Glutamatergic neuron (in vitro differentiated cells): ENCODE measurements around the gene PRPSAP2. TPM values are rescaled to one million over a fixed set of nuclear protein-coding genes. Genes with fewer than 3 reads are reported as not detected.
A peak's percentile ranks its signal among the peaks of the same experiment; 100 is the strongest.

Experiments
- DNase-seq: peaks from one replicate; pipeline ENCODE4 v3.0.0; 2022
- H3K27ac Mint-ChIP-seq: one replicate; pipeline ENCODE4 v1.8.0; 2020; ENCODE audit warnings: mild to moderate bottlenecking, mixed read lengths, inconsistent platforms; ENCODE audit not compliant: unreplicated experiment
- H3K27me3 Mint-ChIP-seq: one replicate; pipeline ENCODE4 v1.8.0; 2020; ENCODE audit warnings: mild to moderate bottlenecking, moderate library complexity, mixed read lengths, inconsistent platforms; ENCODE audit not compliant: unreplicated experiment
- H3K36me3 Mint-ChIP-seq: one replicate; pipeline ENCODE4 v1.8.0; 2020; ENCODE audit warnings: mild to moderate bottlenecking, mixed read lengths, inconsistent platforms; ENCODE audit not compliant: unreplicated experiment
- H3K4me1 Mint-ChIP-seq: one replicate; pipeline ENCODE4 v1.8.0; 2020; ENCODE audit warnings: mild to moderate bottlenecking, low read depth, mixed read lengths, inconsistent platforms; ENCODE audit not compliant: unreplicated experiment
- H3K4me3 Mint-ChIP-seq: one replicate; pipeline ENCODE4 v1.8.0; 2020; ENCODE audit warnings: mild to moderate bottlenecking, mixed read lengths, inconsistent platforms; ENCODE audit not compliant: unreplicated experiment
- H3K9me3 Mint-ChIP-seq: one replicate; pipeline ENCODE4 v1.8.0; 2020; ENCODE audit warnings: mild to moderate bottlenecking, moderate library complexity, mixed read lengths, inconsistent platforms; ENCODE audit not compliant: unreplicated experiment
- total RNA-seq: library from RNA; stranded (reverse); fragmentation: NEBNext Ultra II Directional; extraction: Animal tissue kit (Norgen Biotek cat#: 25700); gene quantifications from one replicate; pipeline ENCODE4 v1.2.1, GENCODE V29; 2021; ENCODE audit not compliant: unreplicated experiment
- TF ChIP-seq, protein P1 (sequence below): fragments of 200-600 bp; sonication (generic); IDR thresholded peaks from one replicate; pipeline ENCODE4 v1.5.0; 2021; ENCODE audit not compliant: partially characterized antibody, unreplicated experiment

PRPSAP2 gene
- total RNA-seq, 1 donor from 2014 or later, result 76.0 TPM

DNA sequence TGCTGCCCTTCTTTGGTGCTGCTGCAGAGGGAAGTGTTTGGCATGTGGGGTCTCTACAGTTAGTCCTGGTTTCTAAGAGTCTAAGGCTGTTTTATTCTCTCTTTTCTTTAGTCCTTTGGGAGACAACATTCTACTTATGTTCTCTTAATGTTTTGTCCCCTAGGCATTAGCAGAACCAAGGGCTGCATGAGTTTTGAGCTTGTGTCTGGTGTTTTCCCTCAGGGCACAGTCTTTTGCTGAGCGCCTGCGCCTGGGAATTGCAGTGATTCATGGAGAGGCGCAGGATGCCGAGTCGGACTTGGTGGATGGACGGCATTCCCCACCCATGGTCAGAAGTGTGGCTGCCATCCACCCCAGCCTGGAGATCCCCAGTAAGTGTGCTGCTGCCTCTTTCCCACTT lies 53.0 kb downstream of the PRPSAP2 start:
- peaks cover 5% of the 10 kb centered on the region for H3K27me3 Mint-ChIP-seq
- H3K36me3 Mint-ChIP-seq, result peaks cover 12% of the 10 kb centered on the region

DNA sequence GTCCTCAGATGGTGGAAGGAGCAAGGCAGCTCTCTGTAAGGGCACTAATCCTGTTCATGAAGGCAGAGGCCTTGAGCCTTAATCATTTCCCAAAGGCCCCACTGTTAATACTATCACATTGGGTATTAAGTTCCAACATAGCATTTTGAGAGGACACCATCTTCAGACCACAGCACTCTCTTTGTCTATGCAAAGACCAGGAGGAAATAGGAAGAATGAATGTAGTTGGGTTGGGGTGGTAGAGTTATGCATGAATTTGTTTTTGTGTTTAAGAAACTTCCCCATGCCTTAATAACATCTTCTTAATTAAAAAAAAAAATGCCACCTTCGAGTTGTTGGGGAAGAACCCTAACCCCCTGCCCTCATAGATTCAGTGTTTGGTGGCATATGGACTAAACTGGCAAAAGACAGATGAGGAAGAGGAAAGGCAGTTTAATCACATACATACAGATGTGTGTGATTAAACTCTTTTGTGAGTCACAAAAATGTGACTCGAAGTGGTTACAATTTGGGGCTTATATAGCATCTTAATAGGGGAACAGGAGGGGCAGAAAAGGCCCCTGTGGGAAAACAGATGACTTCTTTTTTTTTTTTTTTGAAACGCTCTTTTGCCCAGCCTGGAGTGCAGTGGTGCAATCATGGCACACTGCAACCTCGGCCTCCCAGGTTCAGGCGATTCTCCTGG lies 59.0 kb downstream of the PRPSAP2 start:
- Mint-ChIP-seq H3K36me3 (peaks cover 5% of the 10 kb centered on the region), H3K4me3 (peak overlapping the region; percentile 2), H3K27ac (no peak overlapping the region), H3K9me3 (no peaks in the 10 kb centered on the region), H3K27me3 (peaks cover 3% of the 10 kb centered on the region), H3K4me1 (peaks cover 3% of the 10 kb centered on the region)
- no peak for DNase-seq
- TF ChIP-seq, protein P1, sequence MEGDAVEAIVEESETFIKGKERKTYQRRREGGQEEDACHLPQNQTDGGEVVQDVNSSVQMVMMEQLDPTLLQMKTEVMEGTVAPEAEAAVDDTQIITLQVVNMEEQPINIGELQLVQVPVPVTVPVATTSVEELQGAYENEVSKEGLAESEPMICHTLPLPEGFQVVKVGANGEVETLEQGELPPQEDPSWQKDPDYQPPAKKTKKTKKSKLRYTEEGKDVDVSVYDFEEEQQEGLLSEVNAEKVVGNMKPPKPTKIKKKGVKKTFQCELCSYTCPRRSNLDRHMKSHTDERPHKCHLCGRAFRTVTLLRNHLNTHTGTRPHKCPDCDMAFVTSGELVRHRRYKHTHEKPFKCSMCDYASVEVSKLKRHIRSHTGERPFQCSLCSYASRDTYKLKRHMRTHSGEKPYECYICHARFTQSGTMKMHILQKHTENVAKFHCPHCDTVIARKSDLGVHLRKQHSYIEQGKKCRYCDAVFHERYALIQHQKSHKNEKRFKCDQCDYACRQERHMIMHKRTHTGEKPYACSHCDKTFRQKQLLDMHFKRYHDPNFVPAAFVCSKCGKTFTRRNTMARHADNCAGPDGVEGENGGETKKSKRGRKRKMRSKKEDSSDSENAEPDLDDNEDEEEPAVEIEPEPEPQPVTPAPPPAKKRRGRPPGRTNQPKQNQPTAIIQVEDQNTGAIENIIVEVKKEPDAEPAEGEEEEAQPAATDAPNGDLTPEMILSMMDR, result no peak

More for the DNA sequence above, 53.0 kb downstream of the PRPSAP2 start:
- Mint-ChIP-seq H3K9me3 (peaks cover 3% of the 10 kb centered on the region), H3K27ac (no peak overlapping the region), H3K4me3 (no peak overlapping the region), H3K4me1 (peaks cover 4% of the 10 kb centered on the region)
- TF ChIP-seq, protein P1, result no peak
- DNase-seq, result no peak

DNA sequence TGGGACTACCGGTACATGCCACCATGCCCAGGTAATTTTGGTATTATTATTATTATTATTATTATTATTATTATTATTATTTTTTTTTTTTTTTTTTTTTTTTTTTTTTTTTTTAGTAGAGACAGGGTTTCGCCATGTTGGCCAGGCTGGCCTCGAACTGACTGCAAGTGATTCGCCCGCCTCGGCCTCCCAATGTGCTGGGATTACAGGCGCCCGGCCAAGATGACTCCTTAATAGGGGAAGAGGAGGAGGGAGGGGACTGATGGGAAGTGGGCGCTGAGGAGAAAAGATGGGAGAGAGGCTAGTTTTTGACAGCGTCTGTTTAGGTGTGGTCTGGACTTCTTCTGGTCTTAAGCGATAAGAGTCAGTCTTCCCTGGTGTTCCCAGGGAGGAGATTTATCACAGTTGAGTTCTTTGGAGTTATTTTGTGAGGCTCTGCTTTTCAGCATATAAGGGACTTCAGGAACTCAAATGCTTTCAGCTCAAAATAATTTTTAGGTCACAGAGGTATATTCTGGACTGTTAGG lies 59.6 kb downstream of the PRPSAP2 start:
- Mint-ChIP-seq H3K9me3 (no peaks in the 10 kb centered on the region), H3K4me3 (no peak overlapping the region), H3K27me3 (peaks cover 3% of the 10 kb centered on the region), H3K4me1 (peaks cover 3% of the 10 kb centered on the region), H3K27ac (no peak overlapping the region), H3K36me3 (peaks cover 5% of the 10 kb centered on the region)
- TF ChIP-seq, protein P1, result no peak
- no peak for DNase-seq

DNA sequence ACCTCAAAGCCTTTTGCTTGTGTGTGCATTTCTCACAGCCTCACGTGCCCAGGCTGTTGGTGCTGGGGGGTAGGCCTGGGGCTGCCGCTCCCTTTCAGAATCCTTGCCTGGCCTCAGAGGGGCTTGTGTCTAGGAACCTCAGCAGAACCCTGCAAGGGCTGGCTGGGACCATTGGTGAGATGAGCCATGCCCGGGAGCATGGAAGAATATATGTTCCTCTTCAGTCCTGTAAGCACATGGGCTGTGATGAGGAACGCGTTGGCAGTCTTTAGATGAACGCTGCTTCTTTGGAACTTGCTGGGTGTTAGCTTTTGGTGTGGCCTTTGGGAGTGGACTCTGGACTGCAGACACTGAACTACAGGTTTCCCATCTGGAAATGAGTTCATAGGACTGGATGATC lies 62.0 kb downstream of the PRPSAP2 start:
- no peaks in the 10 kb centered on the region for H3K9me3 Mint-ChIP-seq
- no peak overlapping the region for H3K4me3 Mint-ChIP-seq
- peaks cover 5% of the 10 kb centered on the region for H3K27me3 Mint-ChIP-seq
- TF ChIP-seq, protein P1, result no peak
- H3K27ac Mint-ChIP-seq, result no peak overlapping the region
- H3K36me3 Mint-ChIP-seq, result peaks cover 5% of the 10 kb centered on the region
- peaks cover 3% of the 10 kb centered on the region for H3K4me1 Mint-ChIP-seq
- no peak for DNase-seq

DNA sequence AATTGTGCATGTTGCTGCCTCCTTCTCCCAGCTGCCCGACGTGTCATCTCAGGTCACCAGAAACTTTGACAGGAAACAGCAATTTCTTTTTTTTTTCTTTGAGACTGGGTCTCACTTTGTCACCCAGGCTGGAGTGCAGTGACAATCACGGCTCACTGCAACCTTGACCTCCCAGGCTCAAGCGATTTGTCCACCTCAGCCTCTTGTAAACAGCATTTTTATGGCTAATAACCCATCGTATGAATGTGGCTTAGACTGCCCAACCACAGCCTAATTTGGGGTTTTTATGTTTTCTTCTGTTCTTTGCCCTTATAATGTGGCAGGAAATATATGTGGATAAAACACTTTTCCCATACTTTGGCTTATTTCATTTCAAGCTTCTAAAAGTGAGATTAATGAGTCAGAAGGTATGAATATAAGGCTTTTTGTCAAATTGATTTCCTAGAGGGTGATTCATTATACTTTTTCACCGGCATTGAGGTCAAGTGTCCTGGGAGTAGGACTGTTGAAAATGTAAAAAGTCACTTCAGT lies 63.0 kb downstream of the PRPSAP2 start:
- Mint-ChIP-seq H3K4me3 (no peak overlapping the region), H3K36me3 (no peaks in the 10 kb centered on the region), H3K4me1 (peaks cover 3% of the 10 kb centered on the region), H3K27me3 (peaks cover 2% of the 10 kb centered on the region), H3K9me3 (no peaks in the 10 kb centered on the region), H3K27ac (no peak overlapping the region)
- TF ChIP-seq, protein P1, result no peak
- DNase-seq, result no peak
